Left renal cortex interstitium (tissue), 4 donors: ENCODE measurements around the gene MAGEB3. TPM values are rescaled to one million over a fixed set of nuclear protein-coding genes. Genes with fewer than 3 reads are reported as not detected.

Source experiments
- DNase-seq, 4 donors: peaks; one replicate each; pipeline ENCODE4 v3.0.0-alpha.2; 2013; ENCODE audit warnings: low read depth in 4 of 4, low spot score in 2 of 4, missing footprints in 1 of 4
- polyA plus RNA-seq, 4 donors: library from polyadenylated mRNA; unstranded; fragments of 120-200 nt; gene quantifications; one replicate each; pipeline ENCODE4 v1.2.1, GENCODE V29; 2013; ENCODE audit not compliant: insufficient read length in 4 of 4

Gene MAGEB3
- polyA plus RNA-seq, 4 donors: not detected

DNA sequence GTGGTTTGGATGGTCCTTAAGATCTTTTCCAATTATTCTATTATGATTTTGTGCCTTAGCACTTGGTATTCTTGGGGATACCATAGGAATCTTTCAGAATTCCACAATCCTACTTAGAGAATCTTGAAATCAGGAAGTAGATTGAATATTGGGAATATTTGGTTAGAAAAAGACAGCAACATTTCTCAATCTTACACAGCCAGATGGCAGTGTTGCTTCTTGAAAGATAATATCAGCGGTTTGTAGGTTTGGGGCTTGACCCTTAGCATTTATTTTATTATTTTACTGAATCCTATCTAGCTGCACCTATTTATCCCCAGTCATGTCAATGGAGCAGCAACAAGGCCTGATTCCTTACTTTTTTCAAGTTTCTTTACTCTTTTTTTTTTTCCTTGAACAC is 45.0 kb downstream of the MAGEB3 start:
- DNase-seq: no peak

DNA sequence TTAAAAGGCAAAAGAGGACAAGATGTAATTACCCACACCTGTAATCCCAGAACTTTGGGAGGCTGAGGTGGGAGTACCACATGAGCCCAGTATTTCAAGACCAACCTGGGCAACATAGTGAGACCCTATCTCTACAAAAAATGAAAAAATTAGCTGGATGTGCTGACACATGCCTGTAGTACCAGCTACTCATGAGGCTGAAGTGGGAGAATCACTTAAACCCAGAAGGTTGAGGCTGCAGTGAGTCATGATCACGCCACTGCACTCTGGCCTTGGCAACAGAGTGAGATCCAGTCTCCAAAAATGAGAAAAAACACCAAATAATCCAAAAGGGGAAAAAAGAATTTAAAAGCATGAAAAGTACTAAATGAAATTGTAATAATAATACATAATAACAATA is 47.9 kb downstream of the MAGEB3 start:
- DNase-seq: no peak

GRCh38 chrX:30280428-30280827 is 50.0 kb downstream of the MAGEB3 start:
- no peak for DNase-seq

DNA sequence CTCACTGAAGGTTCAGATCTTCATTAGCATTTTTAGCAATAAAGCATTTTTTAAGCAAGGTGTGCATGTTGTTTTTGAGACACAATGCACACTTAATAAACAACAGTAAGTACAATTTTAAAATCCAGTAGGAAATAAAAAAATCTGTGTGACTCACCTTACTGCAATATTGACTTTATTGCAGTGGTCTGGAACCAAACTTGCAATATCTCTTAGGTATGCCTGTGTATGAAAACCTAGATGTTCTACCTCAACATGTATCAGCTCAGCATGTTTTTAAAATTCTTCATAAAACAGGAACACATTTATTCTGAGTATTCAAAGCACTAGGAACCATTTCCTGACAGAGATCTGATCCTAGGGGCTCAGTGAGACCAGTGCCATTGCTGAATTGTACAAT is 52.1 kb downstream of the MAGEB3 start:
- DNase-seq: no peak

DNA sequence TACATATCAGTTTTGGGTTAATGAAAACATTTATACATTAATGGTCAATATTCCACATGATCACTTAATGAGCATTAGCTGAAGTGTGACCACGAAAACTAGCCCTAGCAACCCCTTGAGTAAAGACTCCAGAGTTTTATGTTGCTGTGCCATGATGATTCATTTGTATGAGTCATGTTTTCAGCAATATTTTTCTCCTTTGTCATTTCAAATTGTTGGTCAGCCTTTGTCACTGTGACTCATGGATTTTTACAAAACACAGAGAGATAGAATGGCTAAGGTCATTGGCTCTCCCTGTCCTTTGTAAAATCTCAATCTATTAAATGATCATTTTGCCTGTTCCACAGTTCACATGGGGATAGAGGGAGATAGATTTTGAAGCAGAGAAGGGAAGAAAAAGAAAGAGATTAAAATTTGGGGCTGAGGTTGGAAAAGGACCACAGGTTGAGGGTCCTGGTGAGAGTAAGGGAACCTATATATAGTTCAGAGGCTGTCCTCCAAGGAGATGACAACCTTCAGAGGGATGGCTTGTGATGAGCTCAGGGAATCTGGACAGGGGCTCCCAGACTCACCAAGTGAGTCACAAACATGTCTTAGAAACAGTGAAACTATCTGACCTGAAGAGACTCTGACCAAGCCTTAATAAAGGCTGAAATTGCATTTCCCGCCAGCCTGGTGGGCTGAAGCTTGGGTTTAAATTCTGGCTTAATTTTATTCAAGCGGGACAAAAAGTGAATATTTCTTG is 53.2 kb downstream of the MAGEB3 start:
- no peak for DNase-seq

Other genes with a start within 250 kb of the MAGEB3 start
- gene MAGEB2, start 15.1 kb upstream of the MAGEB3 start, polyA plus RNA-seq: not detected
- gene MAGEB4, start 11.3 kb downstream of the MAGEB3 start, polyA plus RNA-seq: not detected
- not detected for gene MAGEB1, start 16.5 kb downstream of the MAGEB3 start, polyA plus RNA-seq
- under 1 TPM; 0.08 to 0.47 (median 0.14) TPM for gene NR0B1, start 78.7 kb downstream of the MAGEB3 start, polyA plus RNA-seq